ENCODE results near the gene TBC1D30. TPM values are rescaled to one million over a fixed set of nuclear protein-coding genes. Genes with fewer than 3 reads are reported as not detected.

The TBC1D30 gene
- total RNA-seq, 1 experiment from 2014 or later: 3.6 TPM

GRCh38 chr12:64780531-64781279 is 43.7 kb upstream of the TBC1D30 start:
- CTCF ChIA-PET: interaction anchor here (0.8 to 4.0 kb wide), 8 partner anchors 12 to 395 kb away, joined by 3 to 40 read pairs (median 4); no protein-coding TSS in a partner anchor
- no peak for TF ChIP-seq GABPB1 (CRISPR knock-in tag; IDR thresholded peaks at IDR 0.05)
- no peak for TF ChIP-seq GTF2I (CRISPR knock-in tag; conservative IDR thresholded peaks at IDR 0.05)
- TF ChIP-seq IRF2 (CRISPR knock-in tag; IDR thresholded peaks at IDR 0.05; ENCODE audit: borderline replicate concordance, low read depth): no peak
- TF ChIP-seq GRHL2 (CRISPR knock-in tag; IDR thresholded peaks at IDR 0.05; ENCODE audit: insufficient replicate concordance, severe bottlenecking): no peak
- TF ChIP-seq ZNF317 (CRISPR knock-in tag; IDR thresholded peaks at IDR 0.05; ENCODE audit: borderline replicate concordance, low read depth): no peak
- no peak for TF ChIP-seq NFE2L1 (CRISPR knock-in tag; IDR thresholded peaks at IDR 0.05)
- TF ChIP-seq PRDM15 (CRISPR knock-in tag; IDR thresholded peaks at IDR 0.05): no peak
- TF ChIP-seq ZNF138 (CRISPR knock-in tag; conservative IDR thresholded peaks at IDR 0.05): 0 out of 2 replicates have a peak, but pooled peaks have one; percentile 17
- TF ChIP-seq TEAD1 (CRISPR knock-in tag; IDR thresholded peaks at IDR 0.05): peak; percentile 34
- peak; percentile 51; the same call in 1 of the 2 replicates for TF ChIP-seq ELF4 (CRISPR knock-in tag; IDR thresholded peaks at IDR 0.05; ENCODE audit: low read depth)
- no peak for TF ChIP-seq NR2C2 (CRISPR knock-in tag; IDR thresholded peaks at IDR 0.05)
- TF ChIP-seq CREM (CRISPR knock-in tag; IDR thresholded peaks at IDR 0.05): 0 out of 2 replicates have a peak, but pooled peaks have one; percentile 37
- TF ChIP-seq ZNF281 (CRISPR knock-in tag; IDR thresholded peaks at IDR 0.05): no peak
- no peak for TF ChIP-seq MYBL2 (CRISPR knock-in tag; IDR thresholded peaks at IDR 0.05)
- no peak; the same call in 1 of the 2 replicates for TF ChIP-seq E2F1 (CRISPR knock-in tag; IDR thresholded peaks at IDR 0.05)
- TF ChIP-seq AFF4 (CRISPR knock-in tag; IDR thresholded peaks at IDR 0.05; ENCODE audit: borderline replicate concordance): no peak
- no peak for TF ChIP-seq CTCF (IDR thresholded peaks at IDR 0.05)
- TF ChIP-seq CREB1 (CRISPR knock-in tag; IDR thresholded peaks at IDR 0.05): no peak
- TF ChIP-seq NFYB (CRISPR knock-in tag; conservative IDR thresholded peaks at IDR 0.05; ENCODE audit: low read depth): no peak
- TF ChIP-seq TEAD4 (CRISPR knock-in tag; IDR thresholded peaks at IDR 0.05): no peak
- TF ChIP-seq ZNF671 (CRISPR knock-in tag; IDR thresholded peaks at IDR 0.05): no peak
- TF ChIP-seq MAX (CRISPR knock-in tag; IDR thresholded peaks at IDR 0.05): peak; percentile 71
- TF ChIP-seq E2F5 (CRISPR knock-in tag; IDR thresholded peaks at IDR 0.05): peak; percentile 72; the same call in 1 of the 2 replicates

More at GRCh38 chr12:64780531-64781279, 43.7 kb upstream of the TBC1D30 start:
- peaks cover 11% of the 10 kb centered on the region for H3K4me1 Mint-ChIP-seq
- H3K4me3 Mint-ChIP-seq: peak overlapping the region; percentile 86
- H3K9me3 Mint-ChIP-seq: peaks cover 12% of the 10 kb centered on the region
- ATAC-seq: peak; percentile 74
- H3K27ac Mint-ChIP-seq: no peak overlapping the region
- peaks cover 5% of the 10 kb centered on the region for H3K36me3 Mint-ChIP-seq
- POLR2A ChIA-PET: no interaction called here
- peaks cover 76% of the 10 kb centered on the region for H3K27me3 Mint-ChIP-seq (ENCODE audit: low read depth)
- peak; percentile 53 for DNase-seq (ENCODE audit: low spot score)

All from WTC11 (cell line).